ENCODE results near the gene ZCCHC9. TPM values are rescaled to one million over a fixed set of nuclear protein-coding genes. Genes with fewer than 3 reads are reported as not detected.
"Not testable (repeated sequence)": the region's sequence is repeated elsewhere in the genome, so short reads cannot be mapped to it uniquely, and the experiment has no call there.

Gene ZCCHC9
- total and polyA plus RNA-seq, 2 of the 4 experiments (the other 2 are of a cell fraction) = 20.4 to 24.6 TPM

DNA sequence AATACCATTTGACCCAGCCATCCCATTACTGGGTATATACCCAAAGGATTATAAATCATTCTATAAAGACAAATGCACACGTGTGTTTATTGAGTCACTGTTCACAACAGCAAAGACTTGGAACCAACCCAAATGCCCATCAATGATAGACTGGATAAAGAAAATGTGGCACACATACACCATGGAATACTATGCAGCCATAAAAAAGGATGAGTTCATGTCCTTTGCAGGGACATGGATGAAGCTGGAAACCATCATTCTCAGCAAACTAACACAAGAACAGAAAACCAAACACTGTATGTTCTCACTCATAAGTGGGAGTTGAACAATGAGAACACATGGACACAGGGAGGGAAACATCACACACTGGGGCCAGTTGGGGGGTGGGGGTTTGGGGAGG lies 38.6 kb upstream of the ZCCHC9 start:
- H3K27ac ChIP-seq (ENCODE audit: insufficient read depth, low read length); H4K91ac ChIP-seq (ENCODE audit: insufficient read depth, low read depth, low read length); H4K20me1 ChIP-seq (ENCODE audit: insufficient read depth, low read length); H2AFZ ChIP-seq (replicated peaks; ENCODE audit: low read length, poor library complexity); ATAC-seq (ENCODE audit: low read depth); H3K4me2 ChIP-seq (ENCODE audit: low read depth, low read length); H2BK20ac ChIP-seq (ENCODE audit: low read depth, low read length); H3K14ac ChIP-seq (replicated peaks; ENCODE audit: low read depth, low read length); H3K9ac ChIP-seq (ENCODE audit: low read depth, low read length); H3K4ac ChIP-seq (ENCODE audit: low read depth, low read length); H4K5ac ChIP-seq (ENCODE audit: low read depth, low read length); H3K4me1 ChIP-seq (ENCODE audit: control insufficient read depth, insufficient read depth, low read length); H3K9me1 ChIP-seq (ENCODE audit: insufficient read depth, low read length); H3K23ac ChIP-seq (ENCODE audit: low read depth, low read length); H2AK9ac ChIP-seq (replicated peaks; ENCODE audit: low read depth, low read length, poor library complexity); H3K9me3 ChIP-seq (ENCODE audit: control insufficient read depth, insufficient read depth, low read length); H2AK5ac ChIP-seq (ENCODE audit: low read depth, low read length); H2BK120ac ChIP-seq (ENCODE audit: low read depth, low read length); CTCF ChIA-PET; DNase-seq; BruUV-seq (replicated peaks); H3K56ac ChIP-seq (ENCODE audit: extremely low read depth, insufficient read depth, low read length); H3K18ac ChIP-seq (ENCODE audit: low read depth, low read length); H3K4me3 ChIP-seq (ENCODE audit: insufficient read depth, low read depth, low read length); H4K8ac ChIP-seq (ENCODE audit: low read depth in 2 of 2, low read length in 2 of 2); intact Hi-C loops (cut with micrococcal nuclease); in situ Hi-C loops (cut with MboI; ENCODE audit: low sequenced_read_pairs); H2BK5ac ChIP-seq (ENCODE audit: low read depth, low read length, poor library complexity, severe bottlenecking); H2BK15ac ChIP-seq (ENCODE audit: low read depth, low read length); H3K27me3 ChIP-seq (ENCODE audit: control insufficient read depth, insufficient read depth, low read length); dilution Hi-C loops (cut with HindIII; ENCODE audit: low sequenced_read_pairs, unreplicated experiment); H3K36me3 ChIP-seq (ENCODE audit: control insufficient read depth, insufficient read depth, low read length); POLR2A ChIA-PET (ENCODE audit: unreplicated experiment): not testable (repeated sequence)
- H3K79me1 ChIP-seq (ENCODE audit: low read depth in 1 of 2, low read length in 2 of 2) = peaks cover 19 to 23% of the 10 kb centered on the region in 2 experiments; a peak in 3 of 4 replicates
- no CpG with 5 or more reads among the region's 1 CpG for WGBS, 2 experiments (ENCODE audit: extremely low coverage in 2 of 2, insufficient read length in 1 of 2)

All from IMR-90 (cell line).